HepG2 (cell line): Measurements from ENCODE around the gene SEC24A. TPM values are rescaled to one million over a fixed set of nuclear protein-coding genes. Genes with fewer than 3 reads are reported as not detected.

Experiments used
- CBFB ChIP-seq: sonication (generic); formaldehyde crosslinking; IDR thresholded peaks from 2 replicates; pipeline ENCODE4 v1.4.0; 2020; ENCODE audit warnings: missing genetic modification reagents
- HMG20B ChIP-seq: conservative IDR thresholded peaks from 2 replicates; pipeline ENCODE4 v1.6.1; 2016; ENCODE audit warnings: missing genetic modification reagents, missing compliant biosample characterization
- KDM5B ChIP-seq: sonication (generic); formaldehyde crosslinking; IDR thresholded peaks from 2 replicates; pipeline ENCODE4 v1.4.0; 2020; ENCODE audit warnings: missing genetic modification reagents, mild to moderate bottlenecking, borderline replicate concordance
- MED1 ChIP-seq: sonication (generic); formaldehyde crosslinking; IDR thresholded peaks from 2 replicates; pipeline ENCODE4 v1.4.0; 2020; ENCODE audit warnings: missing genetic modification reagents
- RFX5 ChIP-seq: IDR thresholded peaks from 2 replicates; pipeline ENCODE4 v1.6.1; 2011; ENCODE audit warnings: low read depth, low read length, improper control_type of control experiment
- STAG1 ChIP-seq: sonication (generic); formaldehyde crosslinking; IDR thresholded peaks from 2 replicates; pipeline ENCODE4 v1.4.0; 2020; ENCODE audit warnings: missing genetic modification reagents
- TAF15 ChIP-seq: fragments of 200-400 bp; formaldehyde crosslinking; IDR thresholded peaks from one replicate; pipeline ENCODE4 v1.6.1; 2018; ENCODE audit warnings: mild to moderate bottlenecking, low read depth, low read length; ENCODE audit not compliant: poor library complexity, severe bottlenecking
- ZFP37 ChIP-seq: sonication (generic); formaldehyde crosslinking; IDR thresholded peaks from 2 replicates; pipeline ENCODE4 v1.4.0; 2020; ENCODE audit warnings: missing genetic modification reagents, borderline replicate concordance
- ZNF205 ChIP-seq: IDR thresholded peaks from 2 replicates; pipeline ENCODE4 v1.6.1; 2018; ENCODE audit warnings: missing biosample characterization, missing genetic modification reagents
- ZNF333 ChIP-seq: sonication (generic); formaldehyde crosslinking; IDR thresholded peaks from 2 replicates; pipeline ENCODE4 v1.4.0; 2020; ENCODE audit warnings: mild to moderate bottlenecking, missing genetic modification reagents, borderline replicate concordance
- ZNF34 ChIP-seq: sonication (generic); formaldehyde crosslinking; IDR thresholded peaks from 2 replicates; pipeline ENCODE4 v1.4.0; 2020; ENCODE audit warnings: mild to moderate bottlenecking, missing genetic modification reagents, borderline replicate concordance
- polyA plus RNA-seq, 8 experiments: library from polyadenylated mRNA; depleted of rRNA in 3 of 8; stranded (reverse) in 7 of 8; unstranded in 1 of 8; fragments of >200 nt; fragmentation: Illumina TruSeq in 4 of 8; extraction: Trizol in 4 of 8; gene quantifications; 2 replicates each; pipeline versions ENCODE4 v1.2.1 to v1.2.3, GENCODE V29; 2011 to 2016; ENCODE audit warnings: low read depth in 4 of 8, missing spikeins in 1 of 8, mixed read lengths in 1 of 8; ENCODE audit not compliant: insufficient read depth in 1 of 8
- total RNA-seq, 5 experiments: library from RNA; depleted of rRNA; stranded (reverse); fragments of >200 nt; fragmentation: Illumina TruSeq; extraction: Trizol; gene quantifications; 2 replicates each; pipeline ENCODE4 v1.2.3, GENCODE V29; 2016; ENCODE audit warnings: low read depth in 1 of 5
- TF ChIP-seq, protein P1 (sequence below): IDR thresholded peaks from 2 replicates; pipeline ENCODE4 v1.6.1; 2016; ENCODE audit warnings: low read depth, missing genetic modification reagents, missing compliant biosample characterization
- TF ChIP-seq, protein P2 (sequence below): sonication (generic); formaldehyde crosslinking; IDR thresholded peaks from 2 replicates; pipeline ENCODE4 v1.9.0; 2021; ENCODE audit warnings: mild to moderate bottlenecking, missing genetic modification reagents

The SEC24A gene
- total and polyA plus RNA-seq, 2 of the 13 experiments (the other 11 are each of a cell fraction or from before 2014, with no cell fraction given): 30.5 to 56.8 TPM

DNA sequence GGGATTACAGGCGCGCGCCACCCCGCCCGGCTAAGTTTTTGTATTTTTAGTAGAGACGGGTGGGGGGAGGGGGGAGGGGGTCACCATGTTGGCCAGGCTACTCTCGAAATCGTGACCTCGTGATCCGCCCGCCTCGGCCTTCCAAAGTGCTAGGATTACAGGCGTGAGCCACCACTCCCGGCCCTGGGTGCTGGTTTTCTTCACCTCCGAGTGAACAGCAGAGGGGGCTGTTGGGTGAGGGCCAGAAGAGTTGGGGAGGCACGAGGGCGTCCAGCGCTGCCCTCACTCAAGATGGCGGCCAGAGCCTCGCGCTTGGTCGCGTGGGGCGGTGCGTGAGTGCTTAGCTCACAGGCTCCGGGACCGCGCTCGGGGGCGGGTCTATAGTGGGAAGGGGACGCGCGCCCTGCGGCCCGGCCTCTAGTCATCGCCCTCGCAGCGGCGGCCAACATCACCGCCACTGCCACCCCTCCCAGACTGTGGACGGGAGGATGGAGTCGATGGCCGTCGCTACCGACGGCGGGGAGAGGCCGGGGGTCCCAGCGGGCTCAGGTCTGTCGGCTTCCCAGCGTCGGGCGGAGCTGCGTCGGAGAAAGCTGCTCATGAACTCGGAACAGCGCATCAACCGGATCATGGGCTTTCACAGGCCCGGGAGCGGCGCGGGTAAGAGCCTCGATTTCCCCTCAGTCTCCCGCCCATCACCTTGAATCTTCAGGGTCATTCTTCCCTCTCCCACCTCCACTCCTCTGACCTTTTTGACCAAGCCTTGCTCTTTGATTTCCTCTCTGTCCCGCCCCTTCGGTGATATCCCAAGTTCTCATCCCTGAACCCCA, 89.8 kb downstream of the SEC24A start, which contains the start of gene CAMLG (continued):
- TF ChIP-seq, protein P1, sequence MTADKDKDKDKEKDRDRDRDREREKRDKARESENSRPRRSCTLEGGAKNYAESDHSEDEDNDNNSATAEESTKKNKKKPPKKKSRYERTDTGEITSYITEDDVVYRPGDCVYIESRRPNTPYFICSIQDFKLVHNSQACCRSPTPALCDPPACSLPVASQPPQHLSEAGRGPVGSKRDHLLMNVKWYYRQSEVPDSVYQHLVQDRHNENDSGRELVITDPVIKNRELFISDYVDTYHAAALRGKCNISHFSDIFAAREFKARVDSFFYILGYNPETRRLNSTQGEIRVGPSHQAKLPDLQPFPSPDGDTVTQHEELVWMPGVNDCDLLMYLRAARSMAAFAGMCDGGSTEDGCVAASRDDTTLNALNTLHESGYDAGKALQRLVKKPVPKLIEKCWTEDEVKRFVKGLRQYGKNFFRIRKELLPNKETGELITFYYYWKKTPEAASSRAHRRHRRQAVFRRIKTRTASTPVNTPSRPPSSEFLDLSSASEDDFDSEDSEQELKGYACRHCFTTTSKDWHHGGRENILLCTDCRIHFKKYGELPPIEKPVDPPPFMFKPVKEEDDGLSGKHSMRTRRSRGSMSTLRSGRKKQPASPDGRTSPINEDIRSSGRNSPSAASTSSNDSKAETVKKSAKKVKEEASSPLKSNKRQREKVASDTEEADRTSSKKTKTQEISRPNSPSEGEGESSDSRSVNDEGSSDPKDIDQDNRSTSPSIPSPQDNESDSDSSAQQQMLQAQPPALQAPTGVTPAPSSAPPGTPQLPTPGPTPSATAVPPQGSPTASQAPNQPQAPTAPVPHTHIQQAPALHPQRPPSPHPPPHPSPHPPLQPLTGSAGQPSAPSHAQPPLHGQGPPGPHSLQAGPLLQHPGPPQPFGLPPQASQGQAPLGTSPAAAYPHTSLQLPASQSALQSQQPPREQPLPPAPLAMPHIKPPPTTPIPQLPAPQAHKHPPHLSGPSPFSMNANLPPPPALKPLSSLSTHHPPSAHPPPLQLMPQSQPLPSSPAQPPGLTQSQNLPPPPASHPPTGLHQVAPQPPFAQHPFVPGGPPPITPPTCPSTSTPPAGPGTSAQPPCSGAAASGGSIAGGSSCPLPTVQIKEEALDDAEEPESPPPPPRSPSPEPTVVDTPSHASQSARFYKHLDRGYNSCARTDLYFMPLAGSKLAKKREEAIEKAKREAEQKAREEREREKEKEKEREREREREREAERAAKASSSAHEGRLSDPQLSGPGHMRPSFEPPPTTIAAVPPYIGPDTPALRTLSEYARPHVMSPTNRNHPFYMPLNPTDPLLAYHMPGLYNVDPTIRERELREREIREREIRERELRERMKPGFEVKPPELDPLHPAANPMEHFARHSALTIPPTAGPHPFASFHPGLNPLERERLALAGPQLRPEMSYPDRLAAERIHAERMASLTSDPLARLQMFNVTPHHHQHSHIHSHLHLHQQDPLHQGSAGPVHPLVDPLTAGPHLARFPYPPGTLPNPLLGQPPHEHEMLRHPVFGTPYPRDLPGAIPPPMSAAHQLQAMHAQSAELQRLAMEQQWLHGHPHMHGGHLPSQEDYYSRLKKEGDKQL (CRISPR knock-in tag): no peak
- TF ChIP-seq TAF15 (peak; percentile 58), MED1 (peak; percentile 86), CBFB (CRISPR knock-in tag) (peak; percentile 65), KDM5B (peak; percentile 75; the same call in 1 of the 2 replicates), RFX5 (no peak), ZFP37 (CRISPR knock-in tag) (peak; percentile 40; the same call in 1 of the 2 replicates), STAG1 (CRISPR knock-in tag) (peak; percentile 82), ZNF333 (peak; percentile 87; the same call in 1 of the 2 replicates), ZNF205 (CRISPR knock-in tag) (no peak; the same call in 1 of the 2 replicates), ZNF34 (CRISPR knock-in tag) (peak; percentile 87; the same call in 1 of the 2 replicates), HMG20B (CRISPR knock-in tag) (peak; percentile 74)
- TF ChIP-seq, protein P2, sequence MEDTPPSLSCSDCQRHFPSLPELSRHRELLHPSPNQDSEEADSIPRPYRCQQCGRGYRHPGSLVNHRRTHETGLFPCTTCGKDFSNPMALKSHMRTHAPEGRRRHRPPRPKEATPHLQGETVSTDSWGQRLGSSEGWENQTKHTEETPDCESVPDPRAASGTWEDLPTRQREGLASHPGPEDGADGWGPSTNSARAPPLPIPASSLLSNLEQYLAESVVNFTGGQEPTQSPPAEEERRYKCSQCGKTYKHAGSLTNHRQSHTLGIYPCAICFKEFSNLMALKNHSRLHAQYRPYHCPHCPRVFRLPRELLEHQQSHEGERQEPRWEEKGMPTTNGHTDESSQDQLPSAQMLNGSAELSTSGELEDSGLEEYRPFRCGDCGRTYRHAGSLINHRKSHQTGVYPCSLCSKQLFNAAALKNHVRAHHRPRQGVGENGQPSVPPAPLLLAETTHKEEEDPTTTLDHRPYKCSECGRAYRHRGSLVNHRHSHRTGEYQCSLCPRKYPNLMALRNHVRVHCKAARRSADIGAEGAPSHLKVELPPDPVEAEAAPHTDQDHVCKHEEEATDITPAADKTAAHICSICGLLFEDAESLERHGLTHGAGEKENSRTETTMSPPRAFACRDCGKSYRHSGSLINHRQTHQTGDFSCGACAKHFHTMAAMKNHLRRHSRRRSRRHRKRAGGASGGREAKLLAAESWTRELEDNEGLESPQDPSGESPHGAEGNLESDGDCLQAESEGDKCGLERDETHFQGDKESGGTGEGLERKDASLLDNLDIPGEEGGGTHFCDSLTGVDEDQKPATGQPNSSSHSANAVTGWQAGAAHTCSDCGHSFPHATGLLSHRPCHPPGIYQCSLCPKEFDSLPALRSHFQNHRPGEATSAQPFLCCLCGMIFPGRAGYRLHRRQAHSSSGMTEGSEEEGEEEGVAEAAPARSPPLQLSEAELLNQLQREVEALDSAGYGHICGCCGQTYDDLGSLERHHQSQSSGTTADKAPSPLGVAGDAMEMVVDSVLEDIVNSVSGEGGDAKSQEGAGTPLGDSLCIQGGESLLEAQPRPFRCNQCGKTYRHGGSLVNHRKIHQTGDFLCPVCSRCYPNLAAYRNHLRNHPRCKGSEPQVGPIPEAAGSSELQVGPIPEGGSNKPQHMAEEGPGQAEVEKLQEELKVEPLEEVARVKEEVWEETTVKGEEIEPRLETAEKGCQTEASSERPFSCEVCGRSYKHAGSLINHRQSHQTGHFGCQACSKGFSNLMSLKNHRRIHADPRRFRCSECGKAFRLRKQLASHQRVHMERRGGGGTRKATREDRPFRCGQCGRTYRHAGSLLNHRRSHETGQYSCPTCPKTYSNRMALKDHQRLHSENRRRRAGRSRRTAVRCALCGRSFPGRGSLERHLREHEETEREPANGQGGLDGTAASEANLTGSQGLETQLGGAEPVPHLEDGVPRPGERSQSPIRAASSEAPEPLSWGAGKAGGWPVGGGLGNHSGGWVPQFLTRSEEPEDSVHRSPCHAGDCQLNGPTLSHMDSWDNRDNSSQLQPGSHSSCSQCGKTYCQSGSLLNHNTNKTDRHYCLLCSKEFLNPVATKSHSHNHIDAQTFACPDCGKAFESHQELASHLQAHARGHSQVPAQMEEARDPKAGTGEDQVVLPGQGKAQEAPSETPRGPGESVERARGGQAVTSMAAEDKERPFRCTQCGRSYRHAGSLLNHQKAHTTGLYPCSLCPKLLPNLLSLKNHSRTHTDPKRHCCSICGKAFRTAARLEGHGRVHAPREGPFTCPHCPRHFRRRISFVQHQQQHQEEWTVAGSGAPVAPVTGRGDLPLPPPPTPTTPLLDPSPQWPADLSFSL (CRISPR knock-in tag): no peak
